HG03378 (cell line): ENCODE results near the gene NUP107.

ENCODE experiments used
- ATAC-seq: cut with Tn5 transposase; IDR thresholded peaks from one replicate; pipeline ENCODE4 v1.9.1; 2021; ENCODE audit warnings: mild to moderate bottlenecking, moderate library complexity; ENCODE audit not compliant: unreplicated experiment

The NUP107 gene

GRCh38 chr12:68733661-68734071 lies 46.9 kb downstream of the NUP107 start:
- ATAC-seq, result no peak

GRCh38 chr12:68739891-68740290 lies 53.1 kb downstream of the NUP107 start:
- ATAC-seq, result no peak

- ATAC-seq, result no peak
These were observed 56.6 kb downstream of the NUP107 start for GRCh38 chr12:68743356-68743755.

GRCh38 chr12:68745376-68745903 lies 58.7 kb downstream of the NUP107 start:
- no peak for ATAC-seq

- peak; percentile 86 for ATAC-seq
These were observed 59.3 kb downstream of the NUP107 start, which contains the start of gene SLC35E3 for GRCh38 chr12:68745904-68746571. SLC35E3 (plus strand) TSS chr12:68746176; CDS start chr12:68746378, 202 bp downstream.

GRCh38 chr12:68746572-68747180 lies 59.9 kb downstream of the NUP107 start:
- peak; percentile 38 for ATAC-seq

GRCh38 chr12:68749443-68749842 lies 62.7 kb downstream of the NUP107 start:
- no peak for ATAC-seq

GRCh38 chr12:68749861-68750260 lies 63.1 kb downstream of the NUP107 start:
- ATAC-seq, result no peak

GRCh38 chr12:68750506-68750905 lies 63.7 kb downstream of the NUP107 start:
- no peak for ATAC-seq

GRCh38 chr12:68755536-68756243 lies 68.9 kb downstream of the NUP107 start:
- no peak for ATAC-seq

GRCh38 chr12:68759852-68760251 lies 73.1 kb downstream of the NUP107 start:
- ATAC-seq, result no peak

- ATAC-seq, result no peak
These were observed 74.1 kb downstream of the NUP107 start for GRCh38 chr12:68760806-68761441.

GRCh38 chr12:68761442-68761812 lies 74.6 kb downstream of the NUP107 start:
- ATAC-seq, result no peak

- no peak for ATAC-seq
These were observed 75.3 kb downstream of the NUP107 start for GRCh38 chr12:68761901-68762630.

GRCh38 chr12:68762691-68763090 lies 75.9 kb downstream of the NUP107 start:
- no peak for ATAC-seq

GRCh38 chr12:68765696-68766095 lies 78.9 kb downstream of the NUP107 start:
- ATAC-seq, result no peak

GRCh38 chr12:68766646-68767045 lies 79.9 kb downstream of the NUP107 start:
- ATAC-seq, result no peak

GRCh38 chr12:68767191-68767590 lies 80.4 kb downstream of the NUP107 start:
- ATAC-seq, result no peak

GRCh38 chr12:68768431-68768939 lies 81.7 kb downstream of the NUP107 start:
- no peak for ATAC-seq

GRCh38 chr12:68769941-68770340 lies 83.2 kb downstream of the NUP107 start:
- no peak for ATAC-seq
